Upper lobe of right lung (tissue), 1 donor: ENCODE data around the gene POTED. TPM values are rescaled to one million over a fixed set of nuclear protein-coding genes. Genes with fewer than 3 reads are reported as not detected.
"Not testable (repeated sequence)": the region's sequence is repeated elsewhere in the genome, so short reads cannot be mapped to it uniquely, and the experiment has no call there.

Source experiments
- ATAC-seq: fragments of 200-7000 bp; cut with Tn5 transposase; one replicate; pipeline ENCODE4 v1.9.1; 2020; ENCODE audit warnings: mild to moderate bottlenecking, moderate library complexity
- DNase-seq: peaks from one replicate; pipeline ENCODE4 v3.0.0-alpha.2; 2020
- H3K27ac ChIP-seq: fragments of 200-600 bp; one replicate; pipeline ENCODE4 v1.8.0; 2022
- H3K27me3 ChIP-seq: fragments of 200-600 bp; one replicate; pipeline ENCODE4 v1.8.0; 2022; ENCODE audit warnings: mild to moderate bottlenecking
- H3K36me3 ChIP-seq: fragments of 200-600 bp; one replicate; pipeline ENCODE4 v1.8.0; 2022
- H3K4me1 ChIP-seq: fragments of 200-600 bp; one replicate; pipeline ENCODE4 v1.8.0; 2022
- H3K4me3 ChIP-seq: fragments of 200-600 bp; one replicate; pipeline ENCODE4 v1.8.0; 2022; ENCODE audit warnings: mild to moderate bottlenecking
- H3K9me3 ChIP-seq: fragments of 200-600 bp; one replicate; pipeline ENCODE4 v1.8.0; 2022
- intact Hi-C: fragments of 100-400 bp; cut with DNase I; formaldehyde crosslinking; loops from one replicate; pipeline ENCODE4 v1.11.0; 2022
- long read RNA-seq: library from polyadenylated mRNA; unstranded; transcript quantifications from one replicate; pipeline ENCODE4 v2.0.0, GENCODE V29; 2021
- microRNA-seq: library from miRNA; unstranded; fragments of <30 nt; microRNA quantifications from one replicate; pipeline ENCODE4 v1.2.0, GENCODE V29; 2020; ENCODE audit warnings: borderline microRNAs expressed
- total RNA-seq: library from RNA; stranded (reverse); fragmentation: NEBNext Ultra II Directional; extraction: Animal tissue kit (Norgen Biotek cat#: 25700); gene quantifications from one replicate; pipeline ENCODE4 v1.2.1, GENCODE V29; 2021
- donor health status: DM: no; HTN: yes; CAD: no; lungs with severe emphysema.

Gene POTED
- total RNA-seq: not detected
- long read RNA-seq: 0 reads

- H3K4me1 ChIP-seq, H3K9me3 ChIP-seq, H3K27me3 ChIP-seq, DNase-seq, intact Hi-C loops, H3K27ac ChIP-seq, H3K36me3 ChIP-seq, ATAC-seq, H3K4me3 ChIP-seq: not testable (repeated sequence)
Measured at GRCh38 chr21:13609477-13609876, at the start of gene POTED. POTED (plus strand) TSS chr21:13609777; CDS start chr21:13610229, 452 bp downstream.

GRCh38 chr21:13650101-13650500 is 40.5 kb downstream of the POTED start:
- H3K27ac ChIP-seq, H3K4me3 ChIP-seq, ATAC-seq, H3K27me3 ChIP-seq, H3K4me1 ChIP-seq, DNase-seq, intact Hi-C loops, H3K36me3 ChIP-seq, H3K9me3 ChIP-seq: not testable (repeated sequence)

DNA sequence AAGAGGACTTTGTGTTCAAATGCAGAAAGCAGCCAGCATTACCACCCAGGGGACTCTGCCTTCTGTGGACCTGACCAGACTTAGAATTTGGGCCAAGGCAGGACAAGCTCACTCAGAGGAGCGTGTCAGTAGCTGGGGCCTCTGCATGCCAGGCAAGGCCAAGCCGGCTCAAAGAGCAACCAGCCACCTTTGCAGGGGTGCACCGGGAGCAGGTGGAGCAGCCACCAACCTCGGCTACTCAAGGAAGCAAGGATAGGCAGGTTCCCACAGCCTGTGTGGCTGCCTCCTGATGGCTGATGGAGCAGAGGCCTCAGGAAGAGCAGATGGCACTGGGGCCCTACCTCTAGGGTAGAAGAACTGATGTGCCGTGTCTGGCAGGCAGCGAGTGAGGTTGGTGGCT is 42.2 kb downstream of the POTED start:
- H3K27me3 ChIP-seq, H3K4me1 ChIP-seq, ATAC-seq, intact Hi-C loops, H3K27ac ChIP-seq, H3K4me3 ChIP-seq, DNase-seq, H3K36me3 ChIP-seq, H3K9me3 ChIP-seq: not testable (repeated sequence)

Small RNA genes lying within 50 kb of the gene (microRNA-seq; reads per million reads assigned to microRNA genes)
- not detected for gene MIR3118-1
